CD4-positive, alpha-beta T cell treated with Interleukin-1 beta for 1 hour (primary cell): ENCODE data around the gene ZNF808.
"Not testable (repeated sequence)": the region's sequence is repeated elsewhere in the genome, so short reads cannot be mapped to it uniquely, and the experiment has no call there.

Source experiments
- DNase-seq, 2 donors: peaks; one replicate each; pipeline ENCODE4 v3.0.0-alpha.2; 2020 to 2022

The ZNF808 gene

GRCh38 chr19:52601025-52601973 is 73.8 kb downstream of the ZNF808 start:
- DNase-seq: peak; percentile 90 to 92

- DNase-seq: not testable (repeated sequence)
Measured at GRCh38 chr19:52601974-52602366, 74.5 kb downstream of the ZNF808 start.

- no peak for DNase-seq
Measured at GRCh38 chr19:52602941-52603340, 75.5 kb downstream of the ZNF808 start.

- no peak for DNase-seq
Measured at GRCh38 chr19:52603558-52604207, 76.2 kb downstream of the ZNF808 start.
